NCI-H2029 treated with DMSO at 0.1 percent for 48 hours (cell line): ENCODE results near the gene ATN1.
A peak's percentile ranks its signal among the peaks of the same experiment; 100 is the strongest.
"Not testable (repeated sequence)": the region's sequence is repeated elsewhere in the genome, so short reads cannot be mapped to it uniquely, and the experiment has no call there.

ENCODE experiments used
- DNase-seq: peaks from one replicate; lab custom pipeline; 2025; lab: John Stamatoyannopoulos, UW

The ATN1 gene

DNA sequence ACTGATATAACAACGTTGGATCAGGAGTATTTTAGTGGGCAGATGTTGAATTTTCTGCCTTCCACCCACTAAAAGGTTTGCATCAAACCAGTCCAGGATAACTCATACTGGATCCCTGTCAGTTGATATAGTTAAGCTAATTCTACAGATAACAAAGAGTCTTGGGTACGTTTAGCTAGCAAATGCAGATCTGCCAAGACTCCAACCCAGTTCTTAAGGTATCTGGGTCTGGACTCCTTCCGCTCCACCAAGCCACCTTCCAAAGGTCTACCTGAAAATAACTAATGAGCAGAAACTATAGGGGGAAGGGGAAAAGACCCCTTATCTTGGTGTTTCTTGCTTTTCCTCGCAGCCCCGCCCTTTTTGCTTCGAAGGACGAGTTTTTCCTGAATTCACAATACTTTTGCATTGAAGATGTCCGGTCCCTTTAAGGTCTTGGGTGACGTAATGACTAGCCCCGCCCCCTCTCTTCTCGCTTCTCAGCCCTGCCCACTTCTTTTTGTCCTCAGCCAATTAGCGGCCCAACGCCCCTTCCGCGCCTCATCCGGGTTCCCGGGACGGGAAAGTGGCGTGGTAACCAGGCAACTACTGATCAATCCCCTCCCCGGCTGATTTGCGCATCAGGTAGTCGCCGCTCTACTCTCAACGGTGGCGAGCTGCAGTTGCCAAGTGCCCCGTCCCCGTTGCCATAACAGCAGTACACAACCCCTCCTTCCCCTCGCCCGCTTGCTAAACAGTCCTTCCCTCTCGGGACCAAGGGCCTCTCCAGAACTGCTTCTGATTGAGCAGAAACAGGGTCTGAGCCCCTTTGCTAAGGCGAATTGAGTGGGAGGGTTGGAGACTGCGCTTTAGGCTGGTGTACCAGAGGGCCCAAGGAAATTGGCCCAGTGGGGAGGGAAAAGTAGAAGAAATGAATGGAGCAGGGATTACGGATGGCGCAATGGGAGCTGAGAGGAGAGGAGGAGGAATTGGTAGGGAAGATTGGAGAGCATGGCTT, 23.2 kb upstream of the ATN1 start, which contains the start of gene LRRC23:
Gene LRRC23, plus strand, starts transcription at position 543 of the 997 bp plus-strand sequence. CDS start 812 bp downstream, outside the sequence.
- peak; percentile 91 for DNase-seq

DNA sequence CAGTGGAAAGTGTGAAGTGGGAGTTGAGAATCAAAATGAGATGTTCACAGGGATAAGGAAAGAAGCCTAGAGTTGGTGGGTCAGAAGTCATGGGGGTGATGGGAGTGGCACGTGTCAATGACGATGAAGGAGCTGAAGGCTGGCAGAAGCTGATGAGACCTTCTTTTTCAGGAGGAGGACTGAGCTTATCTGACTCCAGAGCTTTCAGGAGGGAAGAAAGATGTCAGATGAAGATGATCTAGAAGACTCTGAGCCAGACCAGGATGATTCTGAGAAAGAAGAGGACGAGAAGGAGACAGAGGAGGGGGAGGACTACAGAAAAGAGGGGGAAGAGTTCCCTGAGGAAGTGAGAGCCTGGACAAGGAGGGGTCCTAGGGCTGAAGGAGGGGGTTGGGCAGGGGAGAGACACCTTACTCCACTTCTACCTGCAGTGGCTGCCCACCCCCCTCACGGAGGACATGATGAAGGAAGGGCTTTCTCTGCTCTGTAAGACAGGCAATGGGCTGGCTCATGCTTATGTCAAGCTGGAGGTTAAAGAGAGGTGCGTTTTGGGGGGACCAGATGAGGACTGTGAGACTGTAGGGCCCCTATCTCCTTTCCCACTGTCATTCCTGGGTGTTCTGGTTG, 22.2 kb upstream of the ATN1 start:
- no peak for DNase-seq

DNA sequence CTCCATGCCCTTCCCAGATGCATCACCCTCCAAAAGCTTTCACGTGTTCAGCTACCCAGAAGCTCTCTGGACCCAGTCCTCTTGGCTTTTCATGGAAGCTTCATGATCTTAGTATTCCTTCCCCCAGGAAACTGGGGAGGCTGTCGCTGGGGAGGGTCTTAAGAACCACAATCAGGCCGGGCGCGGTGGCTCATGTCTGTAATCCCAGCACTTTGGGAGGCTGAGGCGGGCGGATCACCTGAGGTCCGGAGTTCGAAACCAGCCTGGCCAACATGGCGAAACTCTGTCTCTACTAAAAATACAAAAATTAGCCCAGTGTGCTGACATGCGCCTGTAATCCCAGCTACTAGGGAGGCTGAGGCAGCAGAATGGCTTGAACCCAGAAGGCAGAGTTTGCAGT, 19.6 kb upstream of the ATN1 start:
- not testable (repeated sequence) for DNase-seq

DNA sequence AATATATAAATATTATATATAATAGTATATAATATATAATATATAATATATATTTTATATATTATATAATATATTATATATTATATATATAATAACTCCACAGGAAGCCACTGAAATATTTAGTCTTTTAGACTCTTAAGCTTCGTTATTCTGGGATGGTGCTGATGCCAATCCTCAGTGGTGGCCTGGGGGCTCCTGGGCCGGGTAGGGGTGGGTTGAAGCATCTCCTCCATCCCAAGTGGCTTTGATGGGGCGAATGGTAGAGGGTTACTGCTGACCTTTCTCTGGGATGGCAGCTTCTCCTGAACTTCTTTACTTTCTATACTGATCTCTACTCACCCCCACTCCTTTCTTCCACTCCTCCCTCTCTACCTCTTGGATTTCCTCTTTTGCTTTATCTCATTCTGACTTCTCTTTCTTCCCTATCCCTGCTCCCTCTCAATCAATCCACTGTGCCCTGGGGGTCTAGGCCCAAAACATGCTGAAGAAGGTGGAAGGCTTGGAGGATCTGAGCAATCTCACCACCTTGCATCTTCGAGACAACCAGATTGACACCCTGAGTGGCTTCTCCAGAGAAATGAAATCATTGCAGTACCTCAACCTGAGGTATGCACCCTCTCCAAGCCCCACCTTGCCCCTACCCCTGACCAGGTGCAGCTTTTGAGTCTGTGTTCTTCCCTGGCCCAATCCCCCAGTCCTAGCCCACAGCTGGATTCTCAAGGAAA, 18.2 kb upstream of the ATN1 start:
- no peak for DNase-seq

DNA sequence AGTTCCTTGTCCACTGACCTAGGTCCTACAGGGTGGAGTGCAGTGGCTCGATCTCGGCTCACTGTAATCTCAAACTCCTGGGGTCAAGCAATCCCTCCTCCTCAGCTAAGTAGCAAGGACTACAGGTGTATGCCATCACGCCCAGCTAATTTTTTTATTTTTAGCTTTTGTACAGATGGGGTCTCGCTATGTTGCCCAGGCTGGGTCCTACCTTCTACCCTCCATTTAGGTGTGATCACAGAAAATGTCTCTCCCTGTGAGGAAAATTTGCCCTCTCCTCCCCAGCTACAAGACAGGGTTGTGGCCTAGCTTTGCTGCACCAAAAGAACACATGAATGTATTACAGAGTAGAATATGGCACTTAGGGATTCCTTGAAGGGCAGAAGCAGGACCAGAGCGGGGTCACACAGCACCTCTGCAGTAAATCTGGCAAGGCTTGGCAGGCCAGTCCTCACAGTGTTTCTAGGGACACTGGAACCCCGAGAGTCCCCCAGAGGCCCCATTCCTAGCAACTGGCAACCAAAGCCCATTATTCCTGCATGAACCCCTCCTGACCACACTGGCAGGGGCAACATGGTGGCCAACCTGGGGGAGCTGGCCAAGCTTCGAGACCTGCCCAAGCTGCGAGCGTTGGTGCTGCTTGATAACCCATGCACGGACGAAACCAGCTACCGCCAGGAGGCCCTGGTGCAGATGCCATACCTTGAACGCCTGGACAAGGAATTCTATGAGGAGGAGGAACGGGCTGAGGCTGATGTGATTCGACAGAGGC, 15.4 kb upstream of the ATN1 start:
- no peak for DNase-seq

DNA sequence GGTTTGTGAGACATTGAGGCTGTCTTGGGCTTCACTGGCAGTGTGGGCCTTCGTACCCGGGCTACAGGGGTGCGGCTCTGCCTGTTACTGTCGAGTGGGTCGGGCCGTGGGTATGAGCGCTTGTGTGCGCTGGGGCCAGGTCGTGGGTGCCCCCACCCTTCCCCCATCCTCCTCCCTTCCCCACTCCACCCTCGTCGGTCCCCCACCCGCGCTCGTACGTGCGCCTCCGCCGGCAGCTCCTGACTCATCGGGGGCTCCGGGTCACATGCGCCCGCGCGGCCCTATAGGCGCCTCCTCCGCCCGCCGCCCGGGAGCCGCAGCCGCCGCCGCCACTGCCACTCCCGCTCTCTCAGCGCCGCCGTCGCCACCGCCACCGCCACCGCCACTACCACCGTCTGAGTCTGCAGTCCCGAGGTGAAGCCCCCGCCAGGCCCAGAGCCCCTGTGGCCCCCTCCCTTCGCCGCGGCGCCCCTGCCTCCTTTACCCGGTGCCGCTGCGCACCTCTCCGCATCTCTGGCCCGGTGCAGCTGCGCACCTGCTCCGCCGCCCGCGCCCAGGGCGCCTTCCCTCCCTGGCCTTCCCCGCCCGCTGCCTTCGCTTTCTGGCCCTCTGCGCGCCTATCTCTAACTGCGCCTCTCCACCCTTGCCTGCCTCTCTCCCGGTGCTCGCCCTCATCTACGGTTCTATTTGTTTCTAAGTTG, 13.4 kb upstream of the ATN1 start, which contains the start of gene ENO2:
Gene ENO2, plus strand, starts transcription at position 335 of the 701 bp plus-strand sequence. CDS start 1,253 bp downstream, outside the sequence.
- DNase-seq, result no peak

DNA sequence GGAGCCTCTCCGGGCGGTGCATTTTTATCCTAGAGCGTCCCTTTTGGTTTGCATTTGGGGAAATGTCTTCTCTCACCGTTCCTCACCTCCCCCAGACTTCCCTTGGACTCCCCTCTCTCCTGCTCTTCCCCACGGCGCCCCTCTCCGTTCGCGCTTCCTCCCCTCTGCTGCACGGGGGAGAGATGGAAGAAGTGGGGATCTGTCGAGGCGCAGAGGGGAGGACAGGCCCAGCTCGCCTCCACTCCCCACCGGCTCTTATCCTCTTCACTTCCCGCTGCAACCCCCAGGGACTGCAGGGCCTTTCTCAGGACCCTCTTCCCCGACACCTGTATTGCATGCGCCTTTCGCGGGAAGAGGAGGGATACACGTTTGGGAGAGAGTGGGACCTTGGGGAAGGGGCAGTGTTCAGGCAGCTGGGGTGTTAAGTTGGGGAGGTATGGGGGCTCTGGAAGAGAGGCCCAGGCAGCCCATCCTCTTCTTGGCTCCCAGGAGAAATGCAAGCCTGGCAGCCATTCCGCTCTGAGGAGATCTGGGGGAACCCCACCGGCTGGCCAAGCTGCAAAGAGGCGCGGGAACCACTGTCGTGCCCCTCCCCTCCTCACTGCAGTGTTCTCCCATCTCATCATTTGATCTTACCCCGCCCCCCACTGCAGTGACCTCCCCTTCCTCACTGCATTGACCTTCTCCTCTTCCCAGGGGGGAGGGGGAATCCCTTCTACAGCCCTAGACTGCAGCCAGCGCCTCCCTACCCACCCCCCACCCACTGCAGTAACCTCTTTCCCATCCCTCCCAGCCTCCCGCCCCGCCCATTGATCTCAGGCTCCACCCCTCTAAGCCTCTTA, 12.6 kb upstream of the ATN1 start:
- DNase-seq, result no peak

DNA sequence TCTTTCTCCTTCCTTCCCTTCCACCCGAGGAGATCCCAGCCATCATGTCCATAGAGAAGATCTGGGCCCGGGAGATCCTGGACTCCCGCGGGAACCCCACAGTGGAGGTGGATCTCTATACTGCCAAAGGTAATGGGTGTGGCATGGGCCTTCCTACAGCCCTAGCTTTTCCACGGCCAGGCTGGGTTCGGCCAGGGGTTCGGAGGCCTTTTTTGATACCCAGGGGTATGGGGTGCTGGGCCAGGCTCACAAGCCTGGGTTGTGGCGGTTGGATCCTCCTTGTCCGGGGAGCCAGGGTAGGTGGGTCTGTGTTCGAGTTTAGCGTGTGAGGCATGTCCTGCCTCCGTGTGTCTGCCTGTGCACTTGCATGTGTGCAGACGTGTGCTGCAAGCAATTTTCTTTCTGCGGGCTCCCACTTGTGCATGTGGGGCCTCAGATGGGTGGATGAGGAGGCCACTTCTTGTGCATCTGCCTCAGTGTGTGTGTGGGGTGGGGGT, 11.9 kb upstream of the ATN1 start:
- no peak for DNase-seq

DNA sequence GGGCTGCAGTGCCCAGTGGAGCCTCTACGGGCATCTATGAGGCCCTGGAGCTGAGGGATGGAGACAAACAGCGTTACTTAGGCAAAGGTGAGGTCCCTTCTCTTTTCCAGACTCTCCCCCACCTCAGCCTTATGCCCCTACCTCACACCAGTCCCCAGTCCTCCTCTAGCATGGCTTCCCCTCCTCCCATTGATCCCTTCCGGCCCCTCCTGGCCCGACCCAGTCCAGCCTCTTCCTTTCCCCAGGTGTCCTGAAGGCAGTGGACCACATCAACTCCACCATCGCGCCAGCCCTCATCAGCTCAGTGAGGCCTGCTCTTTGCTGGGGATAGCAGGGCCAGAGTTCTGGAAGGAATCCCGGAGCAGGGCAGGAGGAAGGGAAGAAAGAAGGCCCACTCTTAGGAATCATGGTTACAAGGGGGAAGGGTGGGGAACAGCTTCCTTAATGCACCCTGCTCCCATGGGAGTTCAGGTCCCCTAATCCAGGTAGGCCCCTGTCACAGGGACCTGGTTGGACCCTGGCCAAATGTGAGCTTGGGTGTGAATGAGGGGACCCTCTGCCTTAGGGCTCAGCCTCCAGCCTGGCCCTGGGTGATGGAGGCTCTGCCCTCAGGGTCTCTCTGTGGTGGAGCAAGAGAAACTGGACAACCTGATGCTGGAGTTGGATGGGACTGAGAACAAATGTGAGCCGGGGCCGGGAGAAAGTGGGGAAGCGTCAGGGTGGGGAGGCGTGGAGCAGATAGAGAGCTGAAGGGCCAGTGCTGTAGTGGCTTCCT, 11.1 kb upstream of the ATN1 start:
- DNase-seq, result no peak

DNA sequence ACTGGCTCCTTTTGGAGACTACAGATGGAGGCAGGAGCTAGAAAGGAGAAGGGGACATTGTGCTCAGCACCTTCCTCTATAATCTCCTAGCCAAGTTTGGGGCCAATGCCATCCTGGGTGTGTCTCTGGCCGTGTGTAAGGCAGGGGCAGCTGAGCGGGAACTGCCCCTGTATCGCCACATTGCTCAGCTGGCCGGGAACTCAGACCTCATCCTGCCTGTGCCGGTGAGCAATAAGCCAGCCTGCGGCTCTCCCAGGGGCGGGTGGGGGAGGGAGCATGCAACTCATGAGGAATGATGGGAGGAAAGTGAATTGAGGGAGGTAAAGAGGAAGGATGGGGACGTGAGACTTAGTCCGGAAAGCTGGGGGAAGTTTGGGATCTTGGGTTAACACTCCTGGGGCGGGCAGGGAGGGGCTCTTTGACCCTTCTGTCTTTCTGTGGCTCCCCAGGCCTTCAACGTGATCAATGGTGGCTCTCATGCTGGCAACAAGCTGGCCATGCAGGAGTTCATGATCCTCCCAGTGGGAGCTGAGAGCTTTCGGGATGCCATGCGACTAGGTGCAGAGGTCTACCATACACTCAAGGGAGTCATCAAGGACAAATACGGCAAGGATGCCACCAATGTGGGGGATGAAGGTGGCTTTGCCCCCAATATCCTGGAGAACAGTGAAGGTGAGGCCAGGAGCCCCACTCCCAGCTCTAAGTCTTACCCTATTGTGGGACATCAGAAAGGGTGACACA, 10.1 kb upstream of the ATN1 start:
- no peak for DNase-seq

DNA sequence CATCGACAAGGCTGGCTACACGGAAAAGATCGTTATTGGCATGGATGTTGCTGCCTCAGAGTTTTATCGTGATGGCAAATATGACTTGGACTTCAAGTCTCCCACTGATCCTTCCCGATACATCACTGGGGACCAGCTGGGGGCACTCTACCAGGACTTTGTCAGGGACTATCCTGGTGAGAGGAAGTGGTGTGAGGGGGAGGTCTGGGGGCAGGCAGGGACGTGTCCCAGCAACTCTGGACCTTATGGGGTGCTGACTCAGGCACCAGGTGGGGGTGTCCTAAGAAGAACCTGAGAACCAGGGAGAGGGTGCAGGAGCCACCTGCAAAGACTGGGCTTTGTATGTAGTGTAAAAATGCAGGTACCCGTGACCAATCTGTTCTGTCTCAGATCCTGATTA, 8.2 kb upstream of the ATN1 start:
- DNase-seq, result no peak

DNA sequence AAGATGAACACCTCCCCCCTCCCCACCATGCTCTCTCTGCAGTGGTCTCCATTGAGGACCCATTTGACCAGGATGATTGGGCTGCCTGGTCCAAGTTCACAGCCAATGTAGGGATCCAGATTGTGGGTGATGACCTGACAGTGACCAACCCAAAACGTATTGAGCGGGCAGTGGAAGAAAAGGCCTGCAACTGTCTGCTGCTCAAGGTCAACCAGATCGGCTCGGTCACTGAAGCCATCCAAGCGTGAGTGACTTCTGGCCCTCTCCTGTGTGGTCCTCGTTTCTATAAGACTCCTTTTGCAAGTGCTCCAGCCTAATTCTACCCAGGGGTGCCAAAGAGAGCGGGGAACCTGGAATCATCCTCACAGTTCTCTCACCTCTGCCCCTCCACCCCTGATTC, 6.2 kb upstream of the ATN1 start:
- DNase-seq, result no peak

DNA sequence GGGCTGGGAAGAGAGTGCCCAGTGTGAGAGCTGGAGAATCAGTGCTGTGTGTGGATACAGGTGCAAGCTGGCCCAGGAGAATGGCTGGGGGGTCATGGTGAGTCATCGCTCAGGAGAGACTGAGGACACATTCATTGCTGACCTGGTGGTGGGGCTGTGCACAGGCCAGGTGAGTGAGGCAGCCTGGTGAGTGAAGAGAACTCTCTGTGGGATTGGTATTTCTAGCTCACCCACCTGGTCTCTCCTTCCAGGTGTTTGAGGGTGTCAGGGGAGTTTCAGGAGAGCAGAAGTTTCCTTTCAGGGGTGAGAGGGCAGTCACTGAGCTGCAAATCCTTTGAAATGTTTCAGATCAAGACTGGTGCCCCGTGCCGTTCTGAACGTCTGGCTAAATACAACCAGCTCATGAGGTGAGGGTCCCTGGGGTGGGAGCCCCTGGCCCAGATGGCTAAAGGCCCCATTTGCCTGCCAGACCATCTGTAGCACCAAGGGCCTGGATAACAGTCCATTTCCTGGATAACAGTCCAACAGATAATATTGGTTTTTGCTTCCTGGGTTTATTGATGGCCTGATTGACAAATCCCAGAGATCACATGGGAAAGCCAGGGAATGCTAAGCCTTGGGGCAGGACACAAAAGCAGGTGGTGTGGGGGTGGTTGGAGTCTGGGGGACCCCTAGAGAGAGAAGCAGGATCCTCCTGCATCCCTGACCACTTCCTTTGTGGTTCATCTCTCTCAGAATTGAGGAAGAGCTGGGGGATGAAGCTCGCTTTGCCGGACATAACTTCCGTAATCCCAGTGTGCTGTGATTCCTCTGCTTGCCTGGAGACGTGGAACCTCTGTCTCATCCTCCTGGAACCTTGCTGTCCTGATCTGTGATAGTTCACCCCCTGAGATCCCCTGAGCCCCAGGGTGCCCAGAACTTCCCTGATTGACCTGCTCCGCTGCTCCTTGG, 5.5 kb upstream of the ATN1 start:
- DNase-seq, result no peak

DNA sequence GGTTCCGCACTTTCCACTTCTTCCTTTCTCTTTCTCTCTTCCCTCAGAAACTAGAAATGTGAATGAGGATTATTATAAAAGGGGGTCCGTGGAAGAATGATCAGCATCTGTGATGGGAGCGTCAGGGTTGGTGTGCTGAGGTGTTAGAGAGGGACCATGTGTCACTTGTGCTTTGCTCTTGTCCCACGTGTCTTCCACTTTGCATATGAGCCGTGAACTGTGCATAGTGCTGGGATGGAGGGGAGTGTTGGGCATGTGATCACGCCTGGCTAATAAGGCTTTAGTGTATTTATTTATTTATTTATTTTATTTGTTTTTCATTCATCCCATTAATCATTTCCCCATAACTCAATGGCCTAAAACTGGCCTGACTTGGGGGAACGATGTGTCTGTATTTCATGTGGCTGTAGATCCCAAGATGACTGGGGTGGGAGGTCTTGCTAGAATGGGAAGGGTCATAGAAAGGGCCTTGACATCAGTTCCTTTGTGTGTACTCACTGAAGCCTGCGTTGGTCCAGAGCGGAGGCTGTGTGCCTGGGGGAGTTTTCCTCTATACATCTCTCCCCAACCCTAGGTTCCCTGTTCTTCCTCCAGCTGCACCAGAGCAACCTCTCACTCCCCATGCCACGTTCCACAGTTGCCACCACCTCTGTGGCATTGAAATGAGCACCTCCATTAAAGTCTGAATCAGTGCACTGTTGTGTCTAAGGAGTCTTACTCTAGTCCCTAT, 4.6 kb upstream of the ATN1 start:
- DNase-seq, result no peak

DNA sequence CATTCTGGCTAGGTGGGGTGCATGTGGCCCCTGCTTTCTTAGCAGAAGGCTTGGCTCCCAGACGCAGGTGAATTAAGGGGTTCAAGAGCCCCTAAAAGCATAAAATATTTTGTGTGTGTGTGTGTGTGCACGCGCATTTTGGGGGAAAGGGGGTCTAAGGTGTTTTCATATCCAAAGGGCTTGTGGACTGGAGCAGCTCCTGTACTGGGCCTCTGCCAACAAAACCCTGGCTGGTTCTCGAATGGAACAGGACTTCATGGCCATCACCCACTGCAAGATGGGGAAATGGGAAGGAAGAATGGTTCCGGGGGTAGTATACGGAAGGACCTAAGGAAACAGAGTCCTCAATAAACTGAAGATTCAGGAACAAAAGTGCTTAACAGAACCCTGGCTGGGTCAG, 3.9 kb upstream of the ATN1 start:
- no peak for DNase-seq

DNA sequence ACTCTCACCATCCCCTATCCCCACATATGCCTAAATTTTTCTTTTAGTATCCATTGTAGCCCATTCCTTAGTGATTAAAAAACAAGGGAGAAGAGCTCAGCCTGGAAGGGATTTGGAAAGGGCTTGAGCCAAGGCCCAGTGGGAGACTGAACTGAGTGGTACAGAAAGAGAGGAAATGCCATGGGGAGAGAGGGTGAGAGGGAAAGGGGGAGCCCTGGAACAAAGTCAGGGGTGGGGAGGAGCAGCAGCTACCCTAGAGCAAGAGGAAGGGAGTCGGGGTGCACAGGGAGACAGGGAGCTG, 2.6 kb upstream of the ATN1 start:
- no peak for DNase-seq
